GM23338 (cell line): Measurements from ENCODE around the gene CCDC73. TPM values are rescaled to one million over a fixed set of nuclear protein-coding genes. Genes with fewer than 3 reads are reported as not detected.

Experiments
- ATAC-seq: fragments of 200-7000 bp; cut with Tn5 transposase; 3 replicates; pipeline ENCODE4 v1.9.1; 2020
- DNase-seq: peaks from one replicate; pipeline ENCODE4 v3.0.0-alpha.2; 2015; ENCODE audit warnings: low spot score
- H2AFZ ChIP-seq: fragments of 200-600 bp; sonication (generic); 2 replicates; pipeline ENCODE4 v1.8.0; 2016; ENCODE audit warnings: antibody characterized with exemption, mild to moderate bottlenecking, moderate library complexity
- H3F3A ChIP-seq: fragments of 200-600 bp; sonication (generic); replicated peaks from 2 replicates; pipeline ENCODE4 v1.8.0; 2017; ENCODE audit warnings: antibody characterized with exemption, mixed run types, low read depth
- H3K27ac ChIP-seq: fragments of 200-600 bp; sonication (generic); 2 replicates; pipeline ENCODE4 v1.6.1; 2016; ENCODE audit warnings: low read depth
- H3K27me3 ChIP-seq: fragments of 200-600 bp; sonication (generic); 2 replicates; pipeline ENCODE4 v1.8.0; 2016; ENCODE audit warnings: mild to moderate bottlenecking, mixed run types, moderate library complexity; ENCODE audit not compliant: insufficient read depth
- H3K36me3 ChIP-seq: fragments of 200-600 bp; sonication (generic); 2 replicates; pipeline ENCODE4 v1.8.0; 2016; ENCODE audit warnings: mild to moderate bottlenecking; ENCODE audit not compliant: insufficient read depth
- H3K4me1 ChIP-seq: fragments of 200-600 bp; sonication (generic); 2 replicates; pipeline ENCODE4 v1.8.0; 2016; ENCODE audit warnings: mild to moderate bottlenecking, moderate library complexity; ENCODE audit not compliant: insufficient read depth
- H3K4me2 ChIP-seq: fragments of 200-600 bp; sonication (generic); 2 replicates; pipeline ENCODE4 v1.7.1; 2017; ENCODE audit warnings: mixed run types
- H3K4me3 ChIP-seq: fragments of 200-600 bp; sonication (generic); 2 replicates; pipeline ENCODE4 v1.6.1; 2016; ENCODE audit warnings: mixed run types
- H3K79me2 ChIP-seq: fragments of 200-600 bp; sonication (generic); replicated peaks from 2 replicates; pipeline ENCODE4 v1.8.0; 2017; ENCODE audit warnings: mild to moderate bottlenecking; ENCODE audit not compliant: insufficient read depth
- H3K9me2 ChIP-seq: fragments of 200-600 bp; sonication (generic); 2 replicates; pipeline ENCODE4 v1.8.0; 2017; ENCODE audit not compliant: insufficient read depth
- H4K20me1 ChIP-seq: fragments of 200-600 bp; sonication (generic); replicated peaks from 2 replicates; pipeline ENCODE4 v1.8.0; 2017; ENCODE audit warnings: mild to moderate bottlenecking; ENCODE audit not compliant: insufficient read depth
- H3K27ac Mint-ChIP-seq: 2 replicates; pipeline ENCODE4 v1.8.0; 2020; ENCODE audit warnings: inconsistent platforms, mild to moderate bottlenecking, moderate library complexity, mixed read lengths
- H3K27me3 Mint-ChIP-seq: 3 replicates; pipeline ENCODE4 v1.8.0; 2022; ENCODE audit warnings: low read depth, mild to moderate bottlenecking, moderate library complexity, mixed read lengths, inconsistent platforms; ENCODE audit not compliant: insufficient read depth, poor library complexity
- H3K36me3 Mint-ChIP-seq: 3 replicates; pipeline ENCODE4 v1.8.0; 2021; ENCODE audit warnings: low read depth, mild to moderate bottlenecking, inconsistent platforms, moderate library complexity, mixed read lengths
- H3K4me1 Mint-ChIP-seq: 3 replicates; pipeline ENCODE4 v1.8.0; 2020; ENCODE audit warnings: mild to moderate bottlenecking, inconsistent platforms, mixed read lengths
- H3K4me3 Mint-ChIP-seq: 3 replicates; pipeline ENCODE4 v1.8.0; 2021; ENCODE audit warnings: moderate library complexity, mild to moderate bottlenecking, inconsistent platforms, mixed read lengths
- H3K9me3 Mint-ChIP-seq: 3 replicates; pipeline ENCODE4 v1.8.0; 2020; ENCODE audit warnings: moderate library complexity, mild to moderate bottlenecking, inconsistent platforms, mixed read lengths
- CTCF ChIP-seq, 2 experiments: fragments of 200-600 bp in 1 of 2; sonication (generic) in 1 of 2; conservative IDR thresholded peaks; 2 replicates each; pipeline versions ENCODE4 v1.5.1 to v1.6.1; 2016 to 2017; ENCODE audit warnings: antibody characterized with exemption in 2 of 2, low read depth in 2 of 2, mild to moderate bottlenecking in 2 of 2, moderate library complexity in 1 of 2
- EZH2phosphoT487 ChIP-seq: fragments of 200-600 bp; sonication (generic); IDR thresholded peaks from one replicate; pipeline ENCODE4 v1.8.1; 2018; ENCODE audit warnings: antibody characterized with exemption; ENCODE audit not compliant: unreplicated experiment
- JUNB ChIP-seq: IDR thresholded peaks from one replicate; pipeline ENCODE4 v1.6.1; 2016; ENCODE audit warnings: antibody characterized with exemption; ENCODE audit not compliant: unreplicated experiment
- NANOG ChIP-seq: IDR thresholded peaks from 2 replicates; pipeline ENCODE4 v1.6.1; 2016; ENCODE audit warnings: antibody characterized with exemption, borderline replicate concordance
- STAT1 ChIP-seq: IDR thresholded peaks from one replicate; pipeline ENCODE4 v1.6.1; 2016; ENCODE audit warnings: antibody characterized with exemption; ENCODE audit not compliant: unreplicated experiment
- ZNF331 ChIP-seq: fragments of 250-450 bp; sonication (Bioruptor Pico); IDR thresholded peaks from 2 replicates; pipeline ENCODE4 v1.5.0; 2020; ENCODE audit warnings: low read depth, mild to moderate bottlenecking, moderate library complexity
- ZNF462 ChIP-seq: fragments of 250-450 bp; sonication (Bioruptor Pico); IDR thresholded peaks from 2 replicates; pipeline ENCODE4 v1.5.0; 2020; ENCODE audit warnings: mild to moderate bottlenecking, moderate library complexity
- polyA plus RNA-seq: library from polyadenylated mRNA; unstranded; fragments of >200 nt; fragmentation: Nextera tagmentation; extraction: Ambion mirVana; gene quantifications from 2 replicates; pipeline ENCODE4 v1.2.1, GENCODE V29; 2016
- total RNA-seq: library from RNA; depleted of rRNA; stranded (reverse); fragments of >200 nt; shearing (Covaris generic); gene quantifications from 2 replicates; pipeline ENCODE4 v1.2.3, GENCODE V29; 2014
- TF ChIP-seq, protein P1 (sequence below): IDR thresholded peaks from 2 replicates; pipeline ENCODE4 v1.6.1; 2016; ENCODE audit warnings: antibody characterized with exemption

The CCDC73 gene
- total and polyA plus RNA-seq, 2 experiments from 2014 or later: 0.06 TPM; not detected in 1

DNA sequence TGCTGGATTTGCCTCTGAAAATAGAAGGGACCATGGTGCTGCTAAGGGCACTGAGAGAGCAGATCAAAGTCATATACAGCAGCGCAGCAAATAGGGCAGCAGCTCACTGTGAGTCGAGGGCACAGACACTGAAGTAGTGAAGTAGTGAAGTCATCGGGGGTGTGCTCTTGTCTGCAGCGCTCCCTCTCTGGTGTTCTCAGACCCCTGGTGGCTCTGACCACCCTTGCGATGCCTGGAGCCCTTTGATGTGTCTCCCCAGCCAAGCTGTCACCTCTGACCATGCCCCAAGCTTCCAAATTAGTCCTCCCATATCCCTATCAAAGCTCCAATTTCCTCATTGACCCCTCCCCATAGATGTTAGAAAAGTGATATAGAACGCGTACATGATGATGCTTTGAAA lies 238.6 kb downstream of the CCDC73 start:
- no peaks in the 10 kb centered on the region for H3K36me3 ChIP-seq
- Mint-ChIP-seq H3K27ac (no peak overlapping the region), H3K27me3 (peaks cover 4% of the 10 kb centered on the region), H3K36me3 (no peaks in the 10 kb centered on the region), H3K4me3 (no peak overlapping the region), H3K9me3 (no peaks in the 10 kb centered on the region), H3K4me1 (no peaks in the 10 kb centered on the region)
- no peaks in the 10 kb centered on the region for H3K79me2 ChIP-seq
- no peaks in the 10 kb centered on the region for H3F3A ChIP-seq
- TF ChIP-seq ZNF462 (CRISPR knock-in tag) (no peak), JUNB (no peak), STAT1 (no peak), NANOG (no peak)
- H3K27ac ChIP-seq: no peak overlapping the region
- no peaks in the 10 kb centered on the region for H3K27me3 ChIP-seq
- H3K4me1 ChIP-seq: no peaks in the 10 kb centered on the region
- H4K20me1 ChIP-seq: no peaks in the 10 kb centered on the region
- H3K9me2 ChIP-seq: 0 out of 2 replicates have a peak, but pooled peaks cover 5% of the 10 kb centered on the region
- H3K4me2 ChIP-seq: no peak overlapping the region
- H2AFZ ChIP-seq: no peak overlapping the region
- no peak overlapping the region for H3K4me3 ChIP-seq
- ATAC-seq (no peak), DNase-seq (no peak)

GRCh38 chr11:32555091-32555490 lies 239.4 kb downstream of the CCDC73 start:
- ATAC-seq: no peak
- H3K27ac Mint-ChIP-seq: no peak overlapping the region
- TF ChIP-seq ZNF331 (CRISPR knock-in tag): no peak
- no peak for TF ChIP-seq EZH2phosphoT487
- TF ChIP-seq NANOG: no peak
- TF ChIP-seq STAT1: no peak
- TF ChIP-seq CTCF (conservative IDR thresholded peaks at IDR 0.05; ENCODE audit: low read depth in 2 of 2): no peak
- TF ChIP-seq, protein P1, sequence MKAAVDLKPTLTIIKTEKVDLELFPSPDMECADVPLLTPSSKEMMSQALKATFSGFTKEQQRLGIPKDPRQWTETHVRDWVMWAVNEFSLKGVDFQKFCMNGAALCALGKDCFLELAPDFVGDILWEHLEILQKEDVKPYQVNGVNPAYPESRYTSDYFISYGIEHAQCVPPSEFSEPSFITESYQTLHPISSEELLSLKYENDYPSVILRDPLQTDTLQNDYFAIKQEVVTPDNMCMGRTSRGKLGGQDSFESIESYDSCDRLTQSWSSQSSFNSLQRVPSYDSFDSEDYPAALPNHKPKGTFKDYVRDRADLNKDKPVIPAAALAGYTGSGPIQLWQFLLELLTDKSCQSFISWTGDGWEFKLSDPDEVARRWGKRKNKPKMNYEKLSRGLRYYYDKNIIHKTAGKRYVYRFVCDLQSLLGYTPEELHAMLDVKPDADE: no peak

More at GRCh38 chr11:32555091-32555490, 239.4 kb downstream of the CCDC73 start:
- Histone ChIP-seq H3K36me3 (no peaks in the 10 kb centered on the region), H3K27me3 (no peaks in the 10 kb centered on the region), H3K4me2 (no peak overlapping the region), H3K27ac (no peak overlapping the region), H3K4me3 (no peak overlapping the region), H3K79me2 (no peaks in the 10 kb centered on the region), H3K9me2 (0 out of 2 replicates have a peak, but pooled peaks cover 5% of the 10 kb centered on the region), H3F3A (no peaks in the 10 kb centered on the region), H3K4me1 (no peaks in the 10 kb centered on the region), H4K20me1 (no peaks in the 10 kb centered on the region), H2AFZ (no peak overlapping the region)
- Mint-ChIP-seq H3K36me3 (no peaks in the 10 kb centered on the region), H3K9me3 (no peaks in the 10 kb centered on the region), H3K4me1 (no peaks in the 10 kb centered on the region), H3K27me3 (peaks cover 2% of the 10 kb centered on the region), H3K4me3 (no peak overlapping the region)
- DNase-seq: no peak
